HT1080 (cell line): ENCODE data around the gene EFEMP2. TPM values are rescaled to one million over a fixed set of nuclear protein-coding genes. Genes with fewer than 3 reads are reported as not detected.
A peak's percentile ranks its signal among the peaks of the same experiment; 100 is the strongest.
"Not testable (repeated sequence)": the region's sequence is repeated elsewhere in the genome, so short reads cannot be mapped to it uniquely, and the experiment has no call there.

Experiments
- DNase-seq: peaks from one replicate; pipeline ENCODE4 v3.0.0-alpha.2; 2015; ENCODE audit warnings: low read depth
- total RNA-seq: library from RNA; depleted of rRNA; stranded (reverse); fragments of >200 nt; shearing (Covaris generic); gene quantifications from 2 replicates; pipeline ENCODE4 v1.2.3, GENCODE V29; 2014; rRNA removed

Gene EFEMP2
- total RNA-seq, 1 experiment from 2014 or later: 32.0 TPM

GRCh38 chr11:65832231-65832630, 40.4 kb downstream of the EFEMP2 start:
- DNase-seq: not testable (repeated sequence)

GRCh38 chr11:65829459-65829858, 43.1 kb downstream of the EFEMP2 start:
- no peak for DNase-seq

DNA sequence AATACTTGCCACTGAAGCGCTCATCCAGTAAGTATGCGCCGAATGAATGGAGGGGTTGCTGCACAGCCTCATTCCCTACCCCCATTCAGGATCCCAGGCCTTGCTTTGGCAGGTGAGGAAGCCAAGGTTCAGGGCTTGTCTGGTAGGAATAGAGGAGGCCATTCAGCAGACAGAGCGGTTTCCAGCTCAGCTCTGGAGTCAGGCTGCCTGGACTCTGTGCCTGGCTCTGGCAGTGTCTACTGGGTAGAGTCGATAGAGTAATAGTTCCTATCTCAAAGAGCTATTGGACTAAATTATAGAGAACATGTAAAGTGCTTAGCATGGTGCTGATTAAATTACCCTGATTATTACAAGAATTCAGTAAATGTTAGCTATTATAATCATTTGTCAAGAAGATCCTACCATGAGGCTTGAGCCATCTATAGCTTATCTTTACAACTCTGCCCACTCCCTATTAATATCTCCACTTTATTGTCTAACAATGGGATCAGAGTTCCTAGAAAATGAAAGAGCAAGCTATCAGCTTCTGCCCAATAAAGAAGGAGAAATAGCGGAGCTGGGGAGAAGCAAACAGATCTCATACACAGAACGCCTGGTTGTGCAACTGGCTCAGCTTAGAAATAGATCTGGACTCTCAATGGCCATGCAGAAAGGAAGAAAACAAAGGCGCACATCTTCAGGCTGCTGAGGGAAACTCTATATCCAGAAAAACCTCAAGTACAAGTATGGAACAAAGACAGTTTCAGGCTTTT, 45.4 kb downstream of the EFEMP2 start:
- no peak for DNase-seq

GRCh38 chr11:65822776-65823528, 49.6 kb downstream of the EFEMP2 start:
- no peak for DNase-seq

DNA sequence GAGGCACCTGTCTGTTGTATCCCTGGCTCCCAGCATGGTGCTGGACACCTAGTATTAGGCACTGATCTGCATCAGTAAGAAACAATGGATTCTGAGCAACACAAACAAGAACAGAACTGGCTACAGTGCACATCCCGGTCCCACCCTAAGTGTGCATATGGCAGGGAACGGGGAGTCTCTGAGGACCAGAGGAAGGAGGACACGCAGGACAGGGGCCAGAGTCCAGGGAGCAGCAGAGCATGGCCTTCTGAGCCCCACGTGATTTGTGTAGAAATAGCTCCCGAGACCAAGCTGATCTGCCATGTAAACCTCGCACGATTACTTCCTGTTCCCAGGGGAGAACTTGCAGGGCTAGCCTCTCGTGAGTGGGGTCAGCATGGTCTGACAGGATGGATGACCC, 51.5 kb downstream of the EFEMP2 start:
- no peak for DNase-seq

- peak; percentile 77 for DNase-seq
Measured at GRCh38 chr11:65817835-65818680, 54.5 kb downstream of the EFEMP2 start.

- DNase-seq: no peak
Measured at GRCh38 chr11:65817312-65817834, 55.2 kb downstream of the EFEMP2 start.

DNA sequence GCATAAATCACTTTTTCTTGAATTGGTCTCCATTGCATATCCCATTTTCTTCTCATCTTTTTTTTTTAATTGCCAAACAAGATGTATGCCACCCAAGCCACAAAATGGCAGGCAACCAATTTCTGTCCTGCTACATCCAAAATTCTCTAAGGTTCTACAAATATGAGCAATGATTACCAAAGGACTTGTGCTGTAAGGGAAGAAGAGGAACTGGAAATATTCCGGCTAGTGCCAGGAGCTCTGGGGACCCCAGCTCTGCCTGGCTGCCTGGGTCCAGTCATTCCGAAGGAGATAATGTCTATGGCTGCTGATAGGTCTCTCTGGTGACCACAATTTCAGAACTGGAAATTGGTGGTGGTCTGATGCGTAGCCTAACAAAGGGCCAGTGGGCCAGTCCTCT, 55.9 kb downstream of the EFEMP2 start:
- no peak for DNase-seq

Other genes starting within 250 kb of the EFEMP2 start
- 19.2 and 21.7 TPM in 2 replicates for gene SIPA1, start 234.7 kb downstream of the EFEMP2 start, total RNA-seq
- gene RELA, start 209.9 kb downstream of the EFEMP2 start, total RNA-seq: 31.7 and 55.4 TPM in 2 replicates
- gene KAT5, start 160.5 kb downstream of the EFEMP2 start, total RNA-seq: 64.0 and 80.6 TPM in 2 replicates
- 29.8 and 39.7 TPM in 2 replicates for gene RNASEH2C, start 152.0 kb downstream of the EFEMP2 start, total RNA-seq
- 10.3 and 13.6 TPM in 2 replicates for gene AP5B1, start 91.8 kb downstream of the EFEMP2 start, total RNA-seq
- gene OVOL1, start 85.7 kb downstream of the EFEMP2 start, total RNA-seq: not detected in 2 replicates
- not detected in 2 replicates for gene SNX32, start 38.8 kb downstream of the EFEMP2 start, total RNA-seq
- 2,329 and 2,647 TPM in 2 replicates for gene CFL1, start 14.6 kb downstream of the EFEMP2 start, total RNA-seq
- gene MUS81, start 12.4 kb downstream of the EFEMP2 start, total RNA-seq: 62.4 and 64.9 TPM in 2 replicates
- 0.24 and 0.57 TPM in 2 replicates for gene CTSW, start 7.0 kb upstream of the EFEMP2 start, total RNA-seq
- gene FIBP, start 15.7 kb upstream of the EFEMP2 start, total RNA-seq: 187 and 232 TPM in 2 replicates
- 135 and 146 TPM in 2 replicates for gene CCDC85B, start 17.9 kb upstream of the EFEMP2 start, total RNA-seq
- gene FOSL1, start 27.6 kb upstream of the EFEMP2 start, total RNA-seq: 236 and 374 TPM in 2 replicates
- 44.0 and 64.7 TPM in 2 replicates for gene C11orf68, start 46.3 kb upstream of the EFEMP2 start, total RNA-seq
- 355 and 356 TPM in 2 replicates for gene DRAP1, start 46.6 kb upstream of the EFEMP2 start, total RNA-seq
- gene TSGA10IP, start 72.7 kb upstream of the EFEMP2 start, total RNA-seq: 0.05 TPM in 1 of 2 replicates, not detected in the other
- gene SART1, start 88.9 kb upstream of the EFEMP2 start, total RNA-seq: 86.4 and 112 TPM in 2 replicates
- gene EIF1AD, start 129.4 kb upstream of the EFEMP2 start, total RNA-seq: 45.8 and 57.5 TPM in 2 replicates
- gene BANF1, start 129.7 kb upstream of the EFEMP2 start, total RNA-seq: 99.1 and 153 TPM in 2 replicates
- not detected in 2 replicates for gene CST6, start 139.2 kb upstream of the EFEMP2 start, total RNA-seq
- 10.0 and 13.7 TPM in 2 replicates for gene CATSPER1, start 153.7 kb upstream of the EFEMP2 start, total RNA-seq
- gene GAL3ST3, start 176.4 kb upstream of the EFEMP2 start, total RNA-seq: not detected in 2 replicates
- 230 and 239 TPM in 2 replicates for gene SF3B2, start 179.6 kb upstream of the EFEMP2 start, total RNA-seq
- 10.4 and 17.8 TPM in 2 replicates for gene PACS1, start 197.5 kb upstream of the EFEMP2 start, total RNA-seq